Measurements from ENCODE around the gene DGCR2.
"Not testable (repeated sequence)": the region's sequence is repeated elsewhere in the genome, so short reads cannot be mapped to it uniquely, and the experiment has no call there.

Gene DGCR2

GRCh38 chr22:19036523-19037273 is 85.5 kb downstream of the DGCR2 start:
- DNase-seq (ENCODE audit: low read depth) = peak; percentile 14
- no peak overlapping the region for H3K4me3 ChIP-seq (replicated peaks; ENCODE audit: low read depth, low read length)
- no peak for TF ChIP-seq CTCF (IDR thresholded peaks at IDR 0.05; ENCODE audit: low read length, missing control alignments)

GRCh38 chr22:19036229-19036522 is 86.0 kb downstream of the DGCR2 start:
- no peak for TF ChIP-seq CTCF (IDR thresholded peaks at IDR 0.05; ENCODE audit: low read length, missing control alignments)
- no peak for DNase-seq (ENCODE audit: low read depth)
- no peak overlapping the region for H3K4me3 ChIP-seq (replicated peaks; ENCODE audit: low read depth, low read length)

DNA sequence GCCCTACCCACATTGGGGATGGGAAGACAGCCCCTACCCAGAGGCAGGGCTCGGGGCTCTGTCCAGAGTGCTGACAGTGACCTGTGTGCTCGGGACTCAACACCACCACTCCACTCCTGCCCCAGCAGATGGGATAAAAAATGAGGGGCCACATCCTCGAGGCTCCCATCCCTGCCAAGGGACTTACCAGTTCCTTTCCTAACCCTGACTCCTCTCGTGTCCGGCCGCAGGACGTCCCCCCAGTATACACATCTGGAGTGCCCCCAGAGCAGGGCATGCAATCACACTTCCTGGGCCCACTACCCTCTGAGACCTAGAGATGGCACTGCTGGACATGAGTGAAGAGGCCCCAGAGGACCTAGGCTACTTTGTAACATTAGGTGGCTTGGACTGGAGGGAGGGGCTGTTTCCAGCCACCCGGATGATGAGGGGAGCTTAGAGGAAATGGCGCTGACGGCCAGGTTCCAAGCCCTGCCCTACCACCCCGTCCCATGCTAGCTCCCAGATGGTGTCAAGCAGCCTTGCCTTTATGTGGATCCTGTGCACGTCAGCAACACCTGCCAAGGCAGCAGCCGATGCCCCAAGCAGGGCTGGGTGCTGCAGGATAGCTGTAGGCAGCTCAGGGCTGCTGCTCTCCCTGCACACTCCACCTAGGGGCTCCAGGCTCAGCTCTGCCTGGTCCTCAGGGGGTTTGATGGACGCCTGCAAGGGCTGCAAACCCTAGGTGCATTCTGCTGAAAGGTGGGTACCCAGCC is 86.6 kb downstream of the DGCR2 start:
- no peak for DNase-seq (ENCODE audit: low read depth)
- TF ChIP-seq CTCF (IDR thresholded peaks at IDR 0.05; ENCODE audit: low read length, missing control alignments) = no peak
- H3K4me3 ChIP-seq (replicated peaks; ENCODE audit: low read depth, low read length) = no peak overlapping the region

GRCh38 chr22:19035126-19035473 is 87.1 kb downstream of the DGCR2 start:
- DNase-seq (ENCODE audit: low read depth); H3K4me3 ChIP-seq (replicated peaks; ENCODE audit: low read depth, low read length): not testable (repeated sequence)

DNA sequence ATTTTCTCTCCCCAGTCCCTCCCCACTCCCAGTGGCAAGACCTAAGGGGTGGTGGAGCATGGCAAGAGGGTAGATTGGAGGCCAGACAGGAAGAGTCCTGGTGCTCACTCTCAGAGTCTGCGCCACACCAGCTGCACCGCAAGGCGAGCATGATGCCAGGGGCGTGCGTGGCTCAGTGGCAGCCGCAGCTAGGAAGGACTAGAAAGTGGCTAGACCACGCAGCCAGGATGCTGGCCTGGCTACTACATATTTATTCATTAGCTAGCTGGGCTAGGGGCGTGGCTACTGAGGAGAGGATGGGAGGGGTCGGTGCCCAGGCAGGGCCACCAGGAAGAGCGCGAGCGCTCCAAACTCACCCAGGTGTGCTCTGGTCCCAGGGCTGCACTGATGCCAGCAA is 87.5 kb downstream of the DGCR2 start:
- DNase-seq (ENCODE audit: low read depth); H3K4me3 ChIP-seq (replicated peaks; ENCODE audit: low read depth, low read length): not testable (repeated sequence)

- not testable (repeated sequence) for DNase-seq (ENCODE audit: low read depth); H3K4me3 ChIP-seq (replicated peaks; ENCODE audit: low read depth, low read length)
Measured at GRCh38 chr22:19034031-19034723, 88.0 kb downstream of the DGCR2 start.

- DNase-seq (ENCODE audit: low read depth); H3K4me3 ChIP-seq (replicated peaks; ENCODE audit: low read depth, low read length): not testable (repeated sequence)
Measured at GRCh38 chr22:19033568-19033905, 88.7 kb downstream of the DGCR2 start.

- H3K4me3 ChIP-seq (replicated peaks; ENCODE audit: low read depth, low read length); DNase-seq (ENCODE audit: low read depth): not testable (repeated sequence)
Measured at GRCh38 chr22:19032898-19033567, 89.2 kb downstream of the DGCR2 start.

DNA sequence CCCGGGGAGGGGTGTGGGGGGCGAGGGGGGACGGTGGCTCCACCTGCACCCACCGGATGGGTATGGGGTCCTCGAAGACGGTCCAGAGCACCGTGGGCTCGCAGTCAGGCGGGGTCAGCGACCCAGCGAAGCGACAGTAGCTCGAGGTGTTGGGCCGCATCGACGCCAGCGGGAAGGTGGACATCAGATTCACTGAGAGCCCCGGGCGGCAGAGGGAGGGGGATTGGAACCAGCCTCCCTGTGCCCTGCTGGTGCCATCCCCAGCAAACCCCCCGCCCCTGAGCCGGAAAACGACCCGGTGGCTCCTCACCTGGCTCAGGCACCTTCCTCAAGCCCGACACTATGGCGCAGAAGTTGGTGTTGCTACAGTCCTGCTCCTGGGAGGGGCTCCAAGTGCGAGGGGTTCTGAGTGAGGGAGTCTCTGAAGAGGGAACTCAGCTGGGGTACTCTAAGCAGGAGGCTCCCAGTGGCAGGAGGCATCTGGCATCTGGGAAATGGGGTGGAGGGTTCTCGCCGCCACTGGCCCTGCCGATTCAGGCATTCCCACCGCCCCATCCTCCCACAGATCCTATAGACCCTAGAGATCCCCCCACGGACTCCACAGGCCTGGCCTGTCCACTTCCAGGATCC is 89.9 kb downstream of the DGCR2 start:
- not testable (repeated sequence) for H3K4me3 ChIP-seq (replicated peaks; ENCODE audit: low read depth, low read length); DNase-seq (ENCODE audit: low read depth)

DNA sequence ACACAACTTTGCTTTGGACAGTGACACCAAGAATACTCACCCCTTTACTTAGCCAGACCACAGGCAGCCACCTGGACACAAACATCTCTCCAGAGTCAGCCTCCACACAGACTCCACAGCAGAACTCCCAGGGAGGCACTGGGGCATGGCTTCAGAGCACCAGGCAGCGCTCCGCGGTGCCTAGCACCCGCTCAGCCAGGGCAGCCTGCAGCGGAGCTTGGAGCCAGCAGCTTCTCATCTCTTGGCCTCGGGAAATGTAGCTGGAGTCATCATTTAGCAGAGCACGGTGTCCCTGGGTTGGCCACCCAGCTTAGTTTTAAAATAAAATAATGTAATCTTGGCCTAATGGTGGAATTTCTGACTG is 91.3 kb downstream of the DGCR2 start:
- H3K4me3 ChIP-seq (replicated peaks; ENCODE audit: low read depth, low read length); DNase-seq (ENCODE audit: low read depth): not testable (repeated sequence)

DNA sequence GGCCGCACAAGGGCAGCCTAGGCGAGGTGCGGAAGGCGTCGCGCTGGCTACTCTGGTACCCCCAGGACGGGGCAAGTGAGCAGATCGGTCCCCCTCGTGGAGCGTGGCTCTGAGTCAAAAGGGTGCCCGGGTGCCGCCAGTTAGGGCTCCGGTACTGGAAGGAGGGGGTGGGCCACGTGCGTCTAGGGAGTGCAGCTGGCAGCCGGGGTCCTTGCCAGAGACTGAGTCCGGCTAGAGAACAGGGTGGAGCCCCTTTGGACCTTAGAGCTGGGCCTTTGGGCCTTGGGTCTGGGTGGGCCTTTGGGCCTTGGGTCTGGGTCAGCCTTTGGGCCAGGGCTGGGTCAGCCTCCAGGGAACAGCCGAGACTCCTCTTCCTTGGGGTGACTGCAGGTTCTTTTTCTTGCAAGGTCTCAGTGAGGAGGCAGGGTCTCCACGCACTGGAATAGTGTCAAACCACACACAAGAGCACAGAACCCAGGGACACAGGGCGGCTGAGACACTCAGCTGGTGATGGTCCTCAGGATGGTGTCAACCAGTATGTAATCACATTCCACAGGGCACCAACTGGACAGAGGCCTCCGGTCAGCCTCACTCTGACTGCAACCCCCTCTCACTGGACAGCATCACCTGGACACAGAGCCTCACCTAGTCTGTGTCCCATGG is 91.9 kb downstream of the DGCR2 start:
- DNase-seq (ENCODE audit: low read depth); H3K4me3 ChIP-seq (replicated peaks; ENCODE audit: low read depth, low read length): not testable (repeated sequence)

- DNase-seq (ENCODE audit: low read depth); H3K4me3 ChIP-seq (replicated peaks; ENCODE audit: low read depth, low read length): not testable (repeated sequence)
Measured at GRCh38 chr22:19029113-19030103, 92.8 kb downstream of the DGCR2 start.

DNA sequence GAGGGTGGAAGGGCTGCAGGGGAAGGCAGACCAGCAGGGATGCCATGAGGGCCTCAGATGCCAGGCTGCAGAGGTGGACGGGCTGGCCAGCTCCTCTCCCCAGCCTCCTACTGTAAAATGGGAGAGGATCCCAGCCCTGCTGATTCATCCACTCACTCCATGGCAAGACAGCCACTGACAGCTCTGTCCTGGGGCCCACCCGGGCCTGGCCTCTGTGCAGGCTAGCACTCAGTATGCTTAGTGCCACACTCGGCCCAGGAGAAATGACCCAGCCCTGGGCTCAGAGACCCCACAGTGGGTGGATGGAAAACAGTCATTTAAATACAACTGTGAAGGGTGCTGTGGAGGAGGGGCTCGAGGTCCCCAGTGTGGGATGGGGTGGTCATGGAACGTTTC is 94.2 kb downstream of the DGCR2 start:
- DNase-seq (ENCODE audit: low read depth) = not testable (repeated sequence)

More for the DNA sequence above, 94.2 kb downstream of the DGCR2 start:
- not testable (repeated sequence) for H3K4me3 ChIP-seq (replicated peaks; ENCODE audit: low read depth, low read length)
